HL-60 (cell line): Measurements from ENCODE around the gene MFSD2B.

Source experiments
- GABPA ChIP-seq: IDR thresholded peaks from 2 replicates; pipeline ENCODE4 v1.6.1; 2012; ENCODE audit warnings: low read depth
- POLR2AphosphoS5 ChIP-seq: IDR thresholded peaks from 2 replicates; pipeline ENCODE4 v1.6.1; 2012; ENCODE audit warnings: low read depth
- TF ChIP-seq, protein P1 (sequence below): IDR thresholded peaks from one replicate; pipeline ENCODE4 v1.5.1; 2011; ENCODE audit warnings: low read length, control low read depth, inconsistent platforms; ENCODE audit not compliant: insufficient read depth
- TF ChIP-seq, protein P2 (sequence below): IDR thresholded peaks from 2 replicates; pipeline ENCODE4 v1.6.1; 2012; ENCODE audit warnings: low read depth; ENCODE audit not compliant: insufficient replicate concordance

DNA sequence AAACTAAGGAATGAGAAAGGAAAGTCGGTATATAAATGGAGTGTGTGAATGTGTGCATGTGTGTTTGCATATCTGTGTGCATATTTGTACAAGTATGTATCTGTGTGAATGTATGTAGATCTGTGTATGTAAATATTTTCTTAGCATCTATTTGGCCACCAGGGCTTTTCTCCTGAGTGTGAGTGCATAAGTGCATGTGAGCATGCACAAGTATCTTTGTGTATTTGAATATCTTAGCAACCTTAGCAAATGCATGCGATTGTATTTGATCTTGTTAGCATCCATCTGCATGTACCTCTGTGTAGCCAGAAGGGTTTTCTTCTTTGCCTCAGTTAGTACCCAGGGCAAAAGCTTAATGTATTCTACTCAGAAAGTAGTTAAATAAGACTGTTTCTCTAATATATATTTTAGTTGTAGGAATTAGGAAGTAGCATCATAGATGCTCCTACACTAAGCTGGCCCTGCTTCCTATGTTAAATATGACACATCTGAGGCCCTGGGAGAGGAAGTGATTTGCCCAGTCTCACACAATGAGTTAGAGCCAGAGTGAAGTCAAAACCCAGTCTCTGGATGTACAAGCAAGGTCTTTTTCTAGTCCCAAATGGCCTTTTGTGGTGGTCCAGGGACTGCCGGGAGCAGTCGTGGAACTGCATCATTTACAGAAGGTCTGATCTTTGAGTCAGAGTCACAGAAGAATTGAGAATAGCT, 48.8 kb downstream of the MFSD2B start:
- TF ChIP-seq, protein P1, sequence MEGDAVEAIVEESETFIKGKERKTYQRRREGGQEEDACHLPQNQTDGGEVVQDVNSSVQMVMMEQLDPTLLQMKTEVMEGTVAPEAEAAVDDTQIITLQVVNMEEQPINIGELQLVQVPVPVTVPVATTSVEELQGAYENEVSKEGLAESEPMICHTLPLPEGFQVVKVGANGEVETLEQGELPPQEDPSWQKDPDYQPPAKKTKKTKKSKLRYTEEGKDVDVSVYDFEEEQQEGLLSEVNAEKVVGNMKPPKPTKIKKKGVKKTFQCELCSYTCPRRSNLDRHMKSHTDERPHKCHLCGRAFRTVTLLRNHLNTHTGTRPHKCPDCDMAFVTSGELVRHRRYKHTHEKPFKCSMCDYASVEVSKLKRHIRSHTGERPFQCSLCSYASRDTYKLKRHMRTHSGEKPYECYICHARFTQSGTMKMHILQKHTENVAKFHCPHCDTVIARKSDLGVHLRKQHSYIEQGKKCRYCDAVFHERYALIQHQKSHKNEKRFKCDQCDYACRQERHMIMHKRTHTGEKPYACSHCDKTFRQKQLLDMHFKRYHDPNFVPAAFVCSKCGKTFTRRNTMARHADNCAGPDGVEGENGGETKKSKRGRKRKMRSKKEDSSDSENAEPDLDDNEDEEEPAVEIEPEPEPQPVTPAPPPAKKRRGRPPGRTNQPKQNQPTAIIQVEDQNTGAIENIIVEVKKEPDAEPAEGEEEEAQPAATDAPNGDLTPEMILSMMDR, result no peak
- TF ChIP-seq POLR2AphosphoS5 (no peak), GABPA (no peak)
- TF ChIP-seq, protein P2, sequence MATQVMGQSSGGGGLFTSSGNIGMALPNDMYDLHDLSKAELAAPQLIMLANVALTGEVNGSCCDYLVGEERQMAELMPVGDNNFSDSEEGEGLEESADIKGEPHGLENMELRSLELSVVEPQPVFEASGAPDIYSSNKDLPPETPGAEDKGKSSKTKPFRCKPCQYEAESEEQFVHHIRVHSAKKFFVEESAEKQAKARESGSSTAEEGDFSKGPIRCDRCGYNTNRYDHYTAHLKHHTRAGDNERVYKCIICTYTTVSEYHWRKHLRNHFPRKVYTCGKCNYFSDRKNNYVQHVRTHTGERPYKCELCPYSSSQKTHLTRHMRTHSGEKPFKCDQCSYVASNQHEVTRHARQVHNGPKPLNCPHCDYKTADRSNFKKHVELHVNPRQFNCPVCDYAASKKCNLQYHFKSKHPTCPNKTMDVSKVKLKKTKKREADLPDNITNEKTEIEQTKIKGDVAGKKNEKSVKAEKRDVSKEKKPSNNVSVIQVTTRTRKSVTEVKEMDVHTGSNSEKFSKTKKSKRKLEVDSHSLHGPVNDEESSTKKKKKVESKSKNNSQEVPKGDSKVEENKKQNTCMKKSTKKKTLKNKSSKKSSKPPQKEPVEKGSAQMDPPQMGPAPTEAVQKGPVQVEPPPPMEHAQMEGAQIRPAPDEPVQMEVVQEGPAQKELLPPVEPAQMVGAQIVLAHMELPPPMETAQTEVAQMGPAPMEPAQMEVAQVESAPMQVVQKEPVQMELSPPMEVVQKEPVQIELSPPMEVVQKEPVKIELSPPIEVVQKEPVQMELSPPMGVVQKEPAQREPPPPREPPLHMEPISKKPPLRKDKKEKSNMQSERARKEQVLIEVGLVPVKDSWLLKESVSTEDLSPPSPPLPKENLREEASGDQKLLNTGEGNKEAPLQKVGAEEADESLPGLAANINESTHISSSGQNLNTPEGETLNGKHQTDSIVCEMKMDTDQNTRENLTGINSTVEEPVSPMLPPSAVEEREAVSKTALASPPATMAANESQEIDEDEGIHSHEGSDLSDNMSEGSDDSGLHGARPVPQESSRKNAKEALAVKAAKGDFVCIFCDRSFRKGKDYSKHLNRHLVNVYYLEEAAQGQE, result no peak
